ENCODE measurements around the gene PITPNB.

DNA sequence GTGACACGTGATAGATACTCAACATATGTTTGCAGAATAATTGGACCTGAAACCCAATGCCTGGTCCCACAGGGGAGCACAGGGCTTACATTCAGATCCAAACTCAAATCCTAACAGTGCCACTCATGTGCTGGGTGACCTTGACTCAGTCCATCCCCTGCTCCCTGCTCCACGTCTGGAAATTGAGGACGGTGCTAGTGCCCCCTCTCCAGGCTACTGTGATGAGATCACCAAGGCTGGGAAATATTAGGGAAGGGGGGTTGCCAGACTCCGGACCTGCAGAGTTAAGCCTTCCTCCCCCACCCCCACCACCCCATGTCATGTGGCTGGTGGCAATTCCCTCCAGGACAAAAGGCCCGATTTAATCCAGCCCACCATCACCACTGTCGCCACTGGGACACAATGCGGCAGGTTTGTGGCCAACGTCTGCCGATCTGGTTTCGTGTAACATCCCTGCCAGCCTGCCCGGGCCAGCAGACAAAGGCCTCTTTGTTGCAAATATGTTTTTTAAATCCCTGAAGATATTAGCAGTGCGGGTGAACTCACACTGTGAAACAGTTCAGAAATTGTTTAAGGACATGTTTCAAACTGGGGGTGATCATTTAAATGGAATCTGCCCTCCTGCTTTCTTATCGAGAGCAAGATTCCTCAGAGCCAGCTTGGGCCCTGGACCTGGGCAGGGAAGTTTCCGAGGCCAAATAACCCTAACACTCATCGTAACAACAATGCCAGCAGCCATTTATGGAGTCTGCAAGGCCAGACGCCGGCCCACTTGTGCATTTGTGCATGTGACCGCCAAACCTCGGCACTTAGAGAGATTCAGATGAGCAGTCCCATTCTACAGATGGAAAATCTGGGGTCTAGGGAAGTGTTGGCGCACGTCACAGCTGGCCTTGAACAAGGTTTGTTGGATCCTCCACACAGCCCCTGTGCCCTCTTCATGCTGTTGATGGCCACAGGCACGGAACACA lies 97.9 kb downstream of the PITPNB start:
- TF ChIP-seq, protein P1, sequence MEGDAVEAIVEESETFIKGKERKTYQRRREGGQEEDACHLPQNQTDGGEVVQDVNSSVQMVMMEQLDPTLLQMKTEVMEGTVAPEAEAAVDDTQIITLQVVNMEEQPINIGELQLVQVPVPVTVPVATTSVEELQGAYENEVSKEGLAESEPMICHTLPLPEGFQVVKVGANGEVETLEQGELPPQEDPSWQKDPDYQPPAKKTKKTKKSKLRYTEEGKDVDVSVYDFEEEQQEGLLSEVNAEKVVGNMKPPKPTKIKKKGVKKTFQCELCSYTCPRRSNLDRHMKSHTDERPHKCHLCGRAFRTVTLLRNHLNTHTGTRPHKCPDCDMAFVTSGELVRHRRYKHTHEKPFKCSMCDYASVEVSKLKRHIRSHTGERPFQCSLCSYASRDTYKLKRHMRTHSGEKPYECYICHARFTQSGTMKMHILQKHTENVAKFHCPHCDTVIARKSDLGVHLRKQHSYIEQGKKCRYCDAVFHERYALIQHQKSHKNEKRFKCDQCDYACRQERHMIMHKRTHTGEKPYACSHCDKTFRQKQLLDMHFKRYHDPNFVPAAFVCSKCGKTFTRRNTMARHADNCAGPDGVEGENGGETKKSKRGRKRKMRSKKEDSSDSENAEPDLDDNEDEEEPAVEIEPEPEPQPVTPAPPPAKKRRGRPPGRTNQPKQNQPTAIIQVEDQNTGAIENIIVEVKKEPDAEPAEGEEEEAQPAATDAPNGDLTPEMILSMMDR (IDR thresholded peaks at IDR 0.05; ENCODE audit: borderline replicate concordance, extremely low read depth, low read length, poor library complexity, severe bottlenecking) = no peak
- no peak for TF ChIP-seq EZH2 (IDR thresholded peaks at IDR 0.05; ENCODE audit: borderline replicate concordance, low read depth, low read length, severe bottlenecking)

Measured in DND-41 (cell line).